GDM1 (cell line): ENCODE data around the gene TBC1D1.
"Not testable (repeated sequence)": the region's sequence is repeated elsewhere in the genome, so short reads cannot be mapped to it uniquely, and the experiment has no call there.

Experiments
- DNase-seq: peaks from one replicate; lab custom pipeline; 2025; lab: John Stamatoyannopoulos, UW

Gene TBC1D1

GRCh38 chr4:37923089-37923488 lies 32.2 kb downstream of the TBC1D1 start:
- DNase-seq = not testable (repeated sequence)

GRCh38 chr4:37924946-37925345 lies 34.1 kb downstream of the TBC1D1 start:
- no peak for DNase-seq

- no peak for DNase-seq
Measured at GRCh38 chr4:37927434-37927833, 36.5 kb downstream of the TBC1D1 start.

- DNase-seq = no peak
Measured at GRCh38 chr4:37928426-37929416, 37.8 kb downstream of the TBC1D1 start.

- DNase-seq = no peak
Measured at GRCh38 chr4:37934096-37934495, 43.2 kb downstream of the TBC1D1 start.

- DNase-seq = no peak
Measured at GRCh38 chr4:37934609-37935008, 43.7 kb downstream of the TBC1D1 start.

GRCh38 chr4:37935026-37935425 lies 44.1 kb downstream of the TBC1D1 start:
- no peak for DNase-seq

- no peak for DNase-seq
Measured at GRCh38 chr4:37936889-37937498, 46.1 kb downstream of the TBC1D1 start.

GRCh38 chr4:37938208-37938607 lies 47.3 kb downstream of the TBC1D1 start:
- no peak for DNase-seq

- peak; percentile 57 for DNase-seq
Measured at GRCh38 chr4:37946503-37947179, 55.8 kb downstream of the TBC1D1 start.

- no peak for DNase-seq
Measured at GRCh38 chr4:37948542-37948941, 57.7 kb downstream of the TBC1D1 start.

- no peak for DNase-seq
Measured at GRCh38 chr4:37949636-37950426, 58.9 kb downstream of the TBC1D1 start.

- peak; percentile 52 for DNase-seq
Measured at GRCh38 chr4:37951461-37952352, 60.8 kb downstream of the TBC1D1 start.

GRCh38 chr4:37953156-37953555 lies 62.3 kb downstream of the TBC1D1 start:
- DNase-seq = no peak

GRCh38 chr4:37953620-37954293 lies 62.9 kb downstream of the TBC1D1 start:
- DNase-seq = no peak

- no peak for DNase-seq
Measured at GRCh38 chr4:37956941-37957340, 66.1 kb downstream of the TBC1D1 start.

- no peak for DNase-seq
Measured at GRCh38 chr4:37958932-37959331, 68.0 kb downstream of the TBC1D1 start.

- no peak for DNase-seq
Measured at GRCh38 chr4:37960098-37960497, 69.2 kb downstream of the TBC1D1 start, which contains the start of gene PTTG2. Gene PTTG2 (plus strand): TSS chr4:37960398. CDS start chr4:37960435, 37 bp downstream.

- DNase-seq = no peak
Measured at GRCh38 chr4:37960679-37961450, 70.0 kb downstream of the TBC1D1 start.
